H1 (cell line): ENCODE data around the gene IL2RA. TPM values are rescaled to one million over a fixed set of nuclear protein-coding genes. Genes with fewer than 3 reads are reported as not detected.

ENCODE experiments used
- CTCF ChIA-PET: fragments of 300-600 bp; sonication (Branson Sonifier 250); formaldehyde crosslinking; loops from one replicate; lab custom pipeline; 2021; ENCODE audit not compliant: partially characterized antibody; lab: Charles Lee
- POLR2A ChIA-PET: fragments of 300-600 bp; sonication (Branson Sonifier 250); formaldehyde crosslinking; loops from one replicate; lab custom pipeline; 2021; ENCODE audit warnings: inconsistent platforms; ENCODE audit not compliant: partially characterized antibody; lab: Charles Lee
- DNase-seq, 2 experiments: peaks; one replicate each; pipeline versions ENCODE4 v3.0.0 to v3.0.0-alpha.2; 2010 to 2022; ENCODE audit warnings: low spot score in 2 of 2, low read depth in 1 of 2, mixed read lengths in 1 of 2
- FAIRE-seq: peaks from 2 replicates; lab custom pipeline; 2011; peaks lifted over from hg19 to GRCh38; lab: Jason Lieb, UNC
- H2AFZ ChIP-seq: 2 replicates; pipeline ENCODE4 v1.8.1; 2012; ENCODE audit warnings: low read length, inconsistent platforms
- H2AK5ac ChIP-seq: 2 replicates; pipeline ENCODE4 v1.6.1; 2013; ENCODE audit warnings: low read depth, low read length
- H2BK120ac ChIP-seq: replicated peaks from 2 replicates; pipeline ENCODE3; 2013; ENCODE audit warnings: low read depth, low read length, inconsistent platforms
- H2BK12ac ChIP-seq: 2 replicates; pipeline ENCODE4 v1.6.1; 2013; ENCODE audit warnings: low read depth, low read length
- H2BK15ac ChIP-seq: 2 replicates; pipeline ENCODE4 v1.6.1; 2013; ENCODE audit warnings: low read length
- H2BK20ac ChIP-seq: 2 replicates; pipeline ENCODE4 v1.6.1; 2013; ENCODE audit warnings: low read length
- H2BK5ac ChIP-seq: 2 replicates; pipeline ENCODE4 v1.6.1; 2013; ENCODE audit warnings: low read depth, low read length
- H3K14ac ChIP-seq: 2 replicates; pipeline ENCODE4 v1.6.1; 2013; ENCODE audit warnings: inconsistent platforms; ENCODE audit not compliant: insufficient read length
- H3K18ac ChIP-seq: 2 replicates; pipeline ENCODE4 v1.6.1; 2013; ENCODE audit warnings: low read length; ENCODE audit errors: extremely low read depth
- H3K23ac ChIP-seq: 2 replicates; pipeline ENCODE4 v1.6.1; 2013; ENCODE audit warnings: inconsistent platforms; ENCODE audit not compliant: insufficient read length
- H3K23me2 ChIP-seq: 2 replicates; pipeline ENCODE4 v1.6.1; 2013; ENCODE audit warnings: low read depth, low read length
- H3K27ac ChIP-seq: 2 replicates; pipeline ENCODE4 v1.6.1; 2011; ENCODE audit warnings: low read depth, low read length, inconsistent platforms
- H3K27me3 ChIP-seq, 4 experiments: replicated peaks in 1 of 4; 1 replicate in 1 of 4; 2 replicates in 3 of 4; pipeline versions ENCODE4 v1.6.1 to v1.8.1; 2011 to 2013; ENCODE audit warnings: low read length in 3 of 4, mild to moderate bottlenecking in 3 of 4, inconsistent platforms in 2 of 4, mixed read lengths in 2 of 4, moderate library complexity in 1 of 4; ENCODE audit not compliant: control insufficient read depth in 3 of 4, insufficient read depth in 3 of 4; ENCODE audit errors: extremely low read depth in 1 of 4
- H3K36me3 ChIP-seq, 4 experiments: 2 replicates each; pipeline versions ENCODE4 v1.6.1 to v1.8.1; 2011 to 2013; ENCODE audit warnings: mild to moderate bottlenecking in 4 of 4, low read length in 3 of 4, moderate library complexity in 2 of 4, control low read depth in 1 of 4, inconsistent platforms in 1 of 4; ENCODE audit not compliant: insufficient read depth in 4 of 4, control insufficient read depth in 2 of 4
- H3K4ac ChIP-seq: replicated peaks from 2 replicates; pipeline ENCODE3; 2013; ENCODE audit warnings: low read length, low read depth, mixed read lengths, inconsistent platforms; ENCODE audit not compliant: insufficient read length
- H3K4me1 ChIP-seq, 4 experiments: replicated peaks in 1 of 4; 1 replicate in 1 of 4; 2 replicates in 3 of 4; pipeline versions ENCODE4 v1.6.1 to v1.8.1; 2011 to 2013; ENCODE audit warnings: low read length in 3 of 4, inconsistent platforms in 2 of 4, mixed read lengths in 1 of 4; ENCODE audit not compliant: insufficient read depth in 4 of 4, control insufficient read depth in 3 of 4
- H3K4me2 ChIP-seq, 2 experiments: 2 replicates each; pipeline versions ENCODE4 v1.6.1 to v1.8.1; 2011 to 2013; ENCODE audit warnings: low read depth in 2 of 2, low read length in 2 of 2, control low read depth in 1 of 2, inconsistent platforms in 1 of 2, mild to moderate bottlenecking in 1 of 2; ENCODE audit not compliant: insufficient read depth in 1 of 2
- H3K4me3 ChIP-seq, 4 experiments: fragments of 200-600, 300-600 bp in 1 of 4; sonication (generic), shearing (Covaris generic), sonication (Bioruptor Twin) in 1 of 4; 2 replicates each; pipeline versions ENCODE4 v1.5.1 to v1.8.1; 2011 to 2016; ENCODE audit warnings: low read length in 4 of 4, low read depth in 3 of 4, control low read depth in 2 of 4, inconsistent platforms in 2 of 4, mild to moderate bottlenecking in 2 of 4, mixed read lengths in 1 of 4, moderate library complexity in 1 of 4; ENCODE audit not compliant: insufficient read depth in 2 of 4; ENCODE audit errors: extremely low read depth in 1 of 4
- H3K56ac ChIP-seq: replicated peaks from 2 replicates; pipeline ENCODE3; 2013; ENCODE audit warnings: low read depth, mild to moderate bottlenecking, mixed read lengths, low read length, inconsistent platforms; ENCODE audit not compliant: insufficient read length
- H3K79me1 ChIP-seq: 2 replicates; pipeline ENCODE4 v1.6.1; 2013; ENCODE audit warnings: low read depth, low read length, control low read depth
- H3K79me2 ChIP-seq, 2 experiments: 2 replicates each; pipeline versions ENCODE4 v1.6.1 to v1.8.1; 2012 to 2013; ENCODE audit warnings: low read length in 2 of 2, mild to moderate bottlenecking in 2 of 2, inconsistent platforms in 1 of 2; ENCODE audit not compliant: insufficient read depth in 2 of 2, control insufficient read depth in 1 of 2
- H3K9ac ChIP-seq, 4 experiments: replicated peaks in 1 of 4; 1 replicate in 1 of 4; 2 replicates in 3 of 4; pipeline versions ENCODE4 v1.6.1 to v1.8.1; 2011 to 2013; ENCODE audit warnings: low read depth in 3 of 4, low read length in 3 of 4, control low read depth in 2 of 4, mild to moderate bottlenecking in 2 of 4, moderate library complexity in 2 of 4, inconsistent platforms in 1 of 4; ENCODE audit errors: extremely low read depth in 1 of 4
- H3K9me3 ChIP-seq, 2 experiments: 2 replicates each; pipeline versions ENCODE4 v1.6.1 to v1.8.1; 2012 to 2013; ENCODE audit warnings: mild to moderate bottlenecking in 2 of 2, moderate library complexity in 2 of 2, control low read depth in 1 of 2, inconsistent platforms in 1 of 2, low read depth in 1 of 2, low read length in 1 of 2, mixed read lengths in 1 of 2; ENCODE audit not compliant: insufficient read depth in 2 of 2
- H4K20me1 ChIP-seq, 2 experiments: replicated peaks in 1 of 2; 2 replicates each; pipeline versions ENCODE3 to v1.8.1; 2011 to 2013; ENCODE audit warnings: inconsistent platforms in 2 of 2, low read length in 2 of 2, mild to moderate bottlenecking in 1 of 2; ENCODE audit not compliant: insufficient read depth in 2 of 2, control insufficient read depth in 1 of 2
- H4K5ac ChIP-seq: 2 replicates; pipeline ENCODE4 v1.6.1; 2013; ENCODE audit warnings: low read length, low read depth, mixed read lengths, inconsistent platforms; ENCODE audit not compliant: insufficient read length
- H4K8ac ChIP-seq: 2 replicates; pipeline ENCODE4 v1.8.0; 2013; ENCODE audit warnings: mild to moderate bottlenecking, moderate library complexity, low read length, inconsistent platforms; ENCODE audit not compliant: insufficient read depth; ENCODE audit errors: extremely low read depth
- H4K91ac ChIP-seq: replicated peaks from 2 replicates; pipeline ENCODE3; 2013; ENCODE audit warnings: low read length, mixed read lengths, inconsistent platforms; ENCODE audit not compliant: insufficient read length
- ASH2L ChIP-seq: fragments of 200-600, 300-600 bp; sonication (generic); IDR thresholded peaks from one replicate; pipeline ENCODE4 v1.7.1; 2017; ENCODE audit warnings: low read length
- CBX8 ChIP-seq: fragments of 300-800, 300-1000 bp; sonication (generic); IDR thresholded peaks from 2 replicates; pipeline ENCODE4 v1.7.1; 2016; ENCODE audit warnings: low read depth, low read length, borderline replicate concordance
- CTBP2 ChIP-seq: IDR thresholded peaks from 2 replicates; pipeline ENCODE4 v1.7.0; 2011; ENCODE audit warnings: borderline replicate concordance, mild to moderate bottlenecking, moderate library complexity, mixed read lengths, low read length; ENCODE audit not compliant: insufficient read depth, insufficient read length
- EGR1 ChIP-seq: IDR thresholded peaks from 2 replicates; pipeline ENCODE4 v1.6.1; 2011; ENCODE audit warnings: low read depth, low read length, borderline replicate concordance
- EZH2 ChIP-seq: fragments of 200-600 bp; sonication (generic); IDR thresholded peaks from 2 replicates; pipeline ENCODE4 v1.7.1; 2012; ENCODE audit warnings: low read depth, mild to moderate bottlenecking, moderate library complexity, low read length, inconsistent platforms; ENCODE audit not compliant: severe bottlenecking
- KDM5A ChIP-seq: fragments of 200-600 bp; IDR thresholded peaks from 2 replicates; pipeline ENCODE4 v1.7.1; 2012; ENCODE audit warnings: mild to moderate bottlenecking, low read length, inconsistent platforms, mixed read lengths
- NRF1 ChIP-seq: IDR thresholded peaks from 2 replicates; pipeline ENCODE4 v1.6.1; 2011; ENCODE audit warnings: mild to moderate bottlenecking, low read depth, low read length, improper control_type of control experiment
- POLR2A ChIP-seq, 2 experiments: IDR thresholded peaks; 1 replicate in 1 of 2; 2 replicates in 1 of 2; pipeline ENCODE4 v1.6.1; 2011; ENCODE audit warnings: low read depth in 2 of 2, low read length in 2 of 2, mild to moderate bottlenecking in 2 of 2; ENCODE audit errors: control extremely low read depth in 1 of 2
- RFX5 ChIP-seq: IDR thresholded peaks from 2 replicates; pipeline ENCODE4 v1.6.1; 2011; ENCODE audit warnings: low read depth, low read length, improper control_type of control experiment, borderline replicate concordance
- WGBS, 2 experiments: shearing (Covaris generic) in 1 of 2; methylation state at CpG; one replicate each; pipeline versions ENCODE4 v1.1.6 to v1.1.7; 2013 to 2015; ENCODE audit warnings: low lambda C conversion rate in 2 of 2, mixed read lengths in 2 of 2, inconsistent platforms in 1 of 2, low coverage in 1 of 2, missing lambda C conversion rate in 1 of 2; ENCODE audit not compliant: insufficient replicate concordance in 2 of 2, insufficient coverage in 1 of 2, insufficient read length in 1 of 2; ENCODE audit errors: extremely low coverage in 1 of 2, missing lambda C conversion rate in 1 of 2; 5-methylcytosine and 5-hydroxymethylcytosine counted together
- polyA plus RNA-seq, 7 experiments: library from polyadenylated mRNA; depleted of rRNA in 3 of 7; stranded (reverse) in 5 of 7; unstranded in 2 of 7; fragments of >200 nt in 5 of 7; fragments of 200-250 nt in 2 of 7; gene quantifications; 1 replicate in 5 of 7; 2 replicates in 1 of 7; 4 replicates in 1 of 7; pipeline versions ENCODE4 v1.2.1 to v1.2.3, GENCODE V29; 2011 to 2013; ENCODE audit warnings: missing spikeins in 2 of 7, mixed read lengths in 2 of 7
- total RNA-seq: library from RNA; stranded (reverse); fragmentation: NEBNext Ultra II Directional; extraction: Animal tissue kit (Norgen Biotek cat#: 25700); gene quantifications from 2 replicates; pipeline ENCODE4 v1.2.1, GENCODE V29; 2021
- TF ChIP-seq, protein P1 (sequence below): IDR thresholded peaks from 2 replicates; pipeline ENCODE4 v1.6.1; 2011; ENCODE audit warnings: low read length, improper control_type of control experiment

Gene IL2RA
- total and polyA plus RNA-seq, 2 of the 8 experiments (the other 6 are each of a cell fraction or from before 2014, with no cell fraction given), result not detected

DNA sequence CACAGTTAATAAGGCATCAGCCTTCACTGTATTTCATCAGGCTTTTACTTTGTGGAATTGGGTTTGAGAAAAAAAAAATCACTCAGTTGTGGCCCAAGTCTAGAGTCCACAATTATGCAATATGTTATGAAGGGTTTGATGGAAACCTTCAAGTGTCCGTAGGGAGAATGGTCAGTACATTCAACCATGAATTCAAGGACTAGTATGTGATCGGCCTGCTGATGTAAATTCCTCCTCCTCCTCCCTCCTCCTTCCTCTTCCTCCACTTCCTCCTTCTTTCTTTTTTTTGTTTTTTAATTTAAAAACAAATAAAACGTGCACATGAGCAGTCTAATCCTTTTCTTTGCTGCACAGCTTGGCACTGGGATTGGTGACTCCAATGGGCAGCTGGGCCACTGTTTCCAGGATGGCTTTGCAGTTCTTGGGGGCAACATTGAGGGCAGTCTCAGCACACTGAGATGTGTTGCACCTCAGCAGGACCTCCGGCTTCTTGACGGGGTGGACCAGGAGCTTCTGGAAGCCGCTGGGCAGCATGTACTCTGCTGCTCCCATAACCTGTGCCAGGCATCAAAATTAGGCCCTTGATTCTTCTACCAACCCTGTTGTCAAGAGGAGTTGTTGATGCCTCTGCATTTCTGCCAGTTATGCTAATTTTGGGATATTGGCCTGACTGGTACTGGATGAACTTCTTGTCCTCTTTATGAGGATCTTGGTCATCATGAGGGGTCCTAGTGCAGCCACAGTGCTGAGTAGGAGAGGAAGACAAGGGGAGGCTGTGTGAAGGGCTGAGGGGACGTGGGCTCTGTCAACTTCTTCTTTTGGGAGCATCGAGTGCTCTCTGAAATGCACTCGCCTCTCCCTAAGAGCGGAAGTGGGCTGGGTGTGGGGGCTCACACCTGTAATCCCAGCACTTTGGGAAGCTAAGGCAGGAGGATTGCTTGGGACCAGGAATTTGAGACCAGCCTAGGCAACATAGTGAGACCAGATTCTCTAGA, 9.3 kb upstream of the IL2RA start:
- Histone ChIP-seq H3K23ac (no peak overlapping the region), H3K4ac (no peak overlapping the region), H3K9ac (no peak overlapping the region), H3K4me2 (no peak overlapping the region), H2BK12ac (no peak overlapping the region), H3K4me3 (no peak overlapping the region), H3K79me2 (no peaks in the 10 kb centered on the region), H4K8ac (no peak overlapping the region), H3K27ac (no peak overlapping the region), H2BK20ac (no peak overlapping the region), H3K36me3 (no peaks in the 10 kb centered on the region), H3K27me3 (no peaks in the 10 kb centered on the region), H2AK5ac (no peak overlapping the region), H3K4me1 (no peaks in the 10 kb centered on the region), H2BK5ac (no peak overlapping the region), H4K91ac (no peak overlapping the region), H2BK120ac (no peak overlapping the region), H3K56ac (no peak overlapping the region), H3K14ac (no peak overlapping the region), H4K5ac (no peak overlapping the region), H4K20me1 (no peaks in the 10 kb centered on the region), H3K9me3 (no peaks in the 10 kb centered on the region), H2BK15ac (no peak overlapping the region), H3K23me2 (no peaks in the 10 kb centered on the region), H3K18ac (no peak overlapping the region), H3K79me1 (no peaks in the 10 kb centered on the region), H2AFZ (no peak overlapping the region)
- DNase-seq (no peak), FAIRE-seq (no peak)
- ChIA-PET CTCF (interaction anchor here (0.7 to 6.5 kb wide), 3 partner anchors 15 to 457 kb away, joined by 3 to 43 read pairs (median 3); no protein-coding TSS in a partner anchor), POLR2A (no interaction called here)
- WGBS, 2 experiments, result 82% methylated on average over 9 of the region's 10 CpGs; no CpG with 5 or more reads in 1 of the 2 experiments
- TF ChIP-seq POLR2A (IDR thresholded peaks at IDR 0.05; ENCODE audit: control extremely low read depth in 1 of 2, low read depth in 2 of 2, low read length in 2 of 2) (no peak), EZH2 (no peak), CBX8 (no peak), EGR1 (no peak), ASH2L (no peak), RFX5 (no peak), NRF1 (no peak), KDM5A (no peak), CTBP2 (no peak)
- TF ChIP-seq, protein P1, sequence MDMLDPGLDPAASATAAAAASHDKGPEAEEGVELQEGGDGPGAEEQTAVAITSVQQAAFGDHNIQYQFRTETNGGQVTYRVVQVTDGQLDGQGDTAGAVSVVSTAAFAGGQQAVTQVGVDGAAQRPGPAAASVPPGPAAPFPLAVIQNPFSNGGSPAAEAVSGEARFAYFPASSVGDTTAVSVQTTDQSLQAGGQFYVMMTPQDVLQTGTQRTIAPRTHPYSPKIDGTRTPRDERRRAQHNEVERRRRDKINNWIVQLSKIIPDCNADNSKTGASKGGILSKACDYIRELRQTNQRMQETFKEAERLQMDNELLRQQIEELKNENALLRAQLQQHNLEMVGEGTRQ, result no peak
